Ishikawa (cell line): ENCODE data around the gene NSD2.

ENCODE experiments used
- CREB1 ChIP-seq: IDR thresholded peaks from 2 replicates; pipeline ENCODE4 v1.6.1; 2012; ENCODE audit warnings: low read depth
- EP300 ChIP-seq: IDR thresholded peaks from 2 replicates; pipeline ENCODE4 v1.6.1; 2012; ENCODE audit warnings: borderline replicate concordance
- TAF1 ChIP-seq: IDR thresholded peaks from 2 replicates; pipeline ENCODE4 v1.6.1; 2012; ENCODE audit warnings: low read depth, mild to moderate bottlenecking
- TCF12 ChIP-seq: IDR thresholded peaks from 2 replicates; pipeline ENCODE4 v1.6.1; 2012; ENCODE audit warnings: low read depth
- ZBTB7A ChIP-seq: IDR thresholded peaks from 2 replicates; pipeline ENCODE4 v1.6.1; 2012; ENCODE audit warnings: low read depth
- TF ChIP-seq, protein P1 (sequence below): IDR thresholded peaks from 2 replicates; pipeline ENCODE4 v1.6.1; 2012

GRCh38 chr4:1970926-1971325 lies 99.7 kb downstream of the NSD2 start:
- no peak for TF ChIP-seq TCF12
- TF ChIP-seq EP300 = no peak
- no peak for TF ChIP-seq ZBTB7A
- no peak for TF ChIP-seq TAF1
- TF ChIP-seq, protein P1, sequence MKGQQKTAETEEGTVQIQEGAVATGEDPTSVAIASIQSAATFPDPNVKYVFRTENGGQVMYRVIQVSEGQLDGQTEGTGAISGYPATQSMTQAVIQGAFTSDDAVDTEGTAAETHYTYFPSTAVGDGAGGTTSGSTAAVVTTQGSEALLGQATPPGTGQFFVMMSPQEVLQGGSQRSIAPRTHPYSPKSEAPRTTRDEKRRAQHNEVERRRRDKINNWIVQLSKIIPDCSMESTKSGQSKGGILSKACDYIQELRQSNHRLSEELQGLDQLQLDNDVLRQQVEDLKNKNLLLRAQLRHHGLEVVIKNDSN = no peak
- TF ChIP-seq CREB1 = no peak
